NCI-H1436 treated with DMSO at 0.1 percent for 48 hours (cell line): ENCODE measurements around the gene DMAC1.

ENCODE experiments used
- DNase-seq: peaks from one replicate; lab custom pipeline; 2025; lab: John Stamatoyannopoulos, UW

The DMAC1 gene

DNA sequence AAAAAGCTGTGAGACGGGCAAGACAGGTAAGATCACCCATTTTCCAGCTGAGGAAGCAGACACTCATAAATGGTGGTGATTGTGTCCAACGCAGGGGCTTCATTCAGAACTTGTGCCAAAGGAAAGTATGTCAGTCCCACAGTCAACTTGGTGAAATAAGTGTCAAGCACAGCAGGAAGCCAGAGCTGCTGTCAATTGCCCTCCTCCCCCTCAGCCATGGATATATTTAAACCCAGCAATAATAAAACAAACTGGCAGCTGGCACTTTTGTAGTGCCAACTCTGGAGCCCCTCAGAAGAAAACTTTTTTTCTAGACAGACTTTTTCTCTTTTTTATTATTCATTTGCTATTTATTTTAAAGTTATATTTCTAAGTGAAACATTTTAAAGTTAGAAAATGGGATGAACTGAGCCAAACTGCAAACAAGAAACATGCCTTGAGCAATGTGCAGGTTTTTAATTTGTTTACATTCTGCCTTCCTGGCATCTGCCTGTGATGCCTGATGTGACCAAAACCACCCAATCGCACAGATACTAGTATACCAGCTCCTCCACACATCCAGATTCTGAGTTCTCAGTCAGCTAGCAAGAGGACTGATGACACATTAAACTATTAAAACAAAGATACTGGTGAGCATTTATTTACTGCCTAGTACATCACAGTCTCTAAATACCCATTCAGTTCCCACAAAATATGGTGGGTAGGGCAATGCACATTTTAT lies 17.0 kb downstream of the DMAC1 start:
- DNase-seq: no peak

DNA sequence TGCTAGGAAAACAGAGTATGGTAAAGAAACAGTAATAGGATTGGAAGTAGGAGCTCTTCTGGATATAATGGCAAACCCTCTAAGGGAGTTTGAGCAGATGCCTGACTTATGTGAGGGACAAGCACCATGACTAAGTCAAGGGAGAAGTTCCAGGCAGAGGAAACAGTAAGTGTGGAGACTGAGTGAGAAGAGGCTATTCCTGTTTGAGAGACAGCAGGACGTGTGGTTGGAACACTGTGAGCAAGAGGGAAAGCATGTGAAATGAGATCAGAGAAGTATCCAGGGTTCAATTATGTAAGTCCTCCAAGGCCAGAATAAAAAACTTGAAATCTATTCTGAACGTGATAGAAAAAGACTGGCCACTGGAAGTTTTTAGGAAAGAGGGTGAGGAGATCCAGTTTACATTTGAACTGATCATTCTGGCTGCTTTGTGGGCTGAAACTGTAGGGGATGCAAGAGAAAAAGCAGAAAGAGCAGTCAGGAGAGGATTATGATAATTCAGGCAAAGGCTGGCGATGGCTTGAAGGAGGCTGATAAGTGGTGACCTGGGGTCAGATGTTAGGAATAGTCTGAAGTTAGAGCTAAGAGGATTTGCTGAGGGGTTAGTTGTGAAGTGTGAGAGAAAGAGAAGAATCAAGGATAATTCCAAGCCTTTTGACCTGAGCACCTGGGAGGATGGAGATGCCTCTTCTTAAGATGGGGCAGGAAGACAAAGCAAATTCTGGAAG lies 19.2 kb downstream of the DMAC1 start:
- no peak for DNase-seq

DNA sequence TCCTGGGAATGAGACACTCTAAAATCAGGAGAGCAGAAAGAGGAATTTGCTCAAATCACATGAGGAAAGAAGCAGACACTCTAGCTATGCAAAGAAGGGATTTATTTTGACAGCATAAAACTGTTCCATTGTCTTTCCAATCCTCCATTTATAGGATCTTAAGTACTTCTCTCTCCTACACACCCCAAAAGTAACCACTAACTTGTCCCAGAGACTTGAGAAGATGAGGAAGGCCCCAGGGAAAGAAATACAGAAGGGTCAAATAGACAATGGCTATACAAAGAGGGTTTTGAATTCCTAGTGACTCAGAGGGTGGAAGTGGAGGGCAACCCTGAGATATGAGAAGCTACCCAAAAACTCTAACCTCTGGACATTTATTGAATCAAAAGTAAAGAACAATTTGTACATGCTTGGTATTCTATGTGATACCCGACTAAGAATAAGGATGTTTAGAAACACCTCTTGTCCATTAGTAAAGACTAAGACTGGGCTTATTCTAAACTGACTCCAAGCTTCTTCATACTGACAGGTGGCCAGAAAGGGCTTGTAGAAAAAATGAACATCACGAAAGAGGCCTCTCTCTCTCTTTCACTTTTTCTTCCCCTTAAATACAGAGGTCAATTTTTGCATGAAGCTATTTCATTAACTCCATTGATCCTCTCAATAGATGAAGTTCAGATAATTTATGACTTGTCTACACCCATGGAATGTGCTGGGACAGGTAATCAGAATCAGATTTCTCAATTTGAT lies 20.6 kb downstream of the DMAC1 start:
- no peak for DNase-seq

DNA sequence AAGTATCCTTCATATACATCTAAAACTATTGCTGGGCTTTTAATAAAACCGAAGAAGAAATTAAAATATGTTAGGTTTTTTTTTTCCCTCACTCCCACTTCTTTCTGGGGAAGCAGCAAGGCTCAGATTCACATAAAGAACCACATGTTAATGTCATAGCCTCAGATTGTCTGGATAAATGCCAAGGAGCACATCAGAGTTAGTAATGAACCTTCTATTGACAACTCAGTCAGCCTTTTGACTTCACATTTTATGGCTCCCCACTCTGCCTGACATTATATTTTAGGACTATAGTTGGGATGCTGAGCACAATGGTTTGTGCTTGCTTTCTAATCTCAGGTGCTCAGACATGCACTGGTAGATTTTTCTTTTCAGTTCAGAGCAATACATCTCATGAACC lies 21.8 kb downstream of the DMAC1 start:
- DNase-seq: peak; percentile 72

DNA sequence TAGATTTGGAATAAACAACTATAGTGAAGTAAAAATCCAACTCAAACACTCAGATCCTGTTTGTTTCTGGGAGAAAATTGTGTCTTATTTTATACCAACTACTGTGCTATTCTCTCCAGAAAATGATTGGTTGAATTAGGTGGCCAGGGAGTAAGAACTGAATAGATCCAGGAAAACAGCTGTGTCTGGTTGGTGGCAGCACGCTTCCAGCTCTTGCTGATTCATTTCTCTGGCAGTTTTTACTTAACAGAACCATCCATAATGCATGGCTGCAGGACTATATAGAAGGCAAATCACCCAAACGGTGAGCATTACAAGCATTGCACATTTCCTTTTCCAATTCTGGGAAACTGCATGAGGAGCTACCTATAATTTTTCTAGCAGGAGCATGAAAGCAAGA lies 29.5 kb downstream of the DMAC1 start:
- no peak for DNase-seq

GRCh38 chr9:7762600-7762999 lies 37.0 kb downstream of the DMAC1 start:
- DNase-seq: no peak

GRCh38 chr9:7760014-7760415 lies 39.6 kb downstream of the DMAC1 start:
- DNase-seq: no peak

DNA sequence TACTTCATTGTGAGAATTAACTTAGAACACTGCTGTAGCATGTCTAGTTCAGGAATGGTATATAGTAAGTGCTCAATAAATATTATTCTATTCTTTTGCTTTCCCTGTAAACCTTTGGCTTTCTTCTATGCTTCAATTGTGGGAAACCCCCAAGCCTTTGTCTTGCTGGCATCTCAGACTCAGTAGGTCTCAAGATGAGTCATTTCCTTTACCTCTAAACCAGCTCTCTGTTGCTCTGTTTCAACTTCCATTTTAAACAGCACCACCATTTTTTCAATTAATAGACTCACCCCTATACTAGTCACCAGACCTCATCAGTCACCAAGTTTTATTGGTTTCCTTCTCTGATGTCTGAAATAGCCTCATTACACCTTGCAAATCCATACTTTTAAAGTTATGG lies 43.5 kb downstream of the DMAC1 start:
- no peak for DNase-seq

DNA sequence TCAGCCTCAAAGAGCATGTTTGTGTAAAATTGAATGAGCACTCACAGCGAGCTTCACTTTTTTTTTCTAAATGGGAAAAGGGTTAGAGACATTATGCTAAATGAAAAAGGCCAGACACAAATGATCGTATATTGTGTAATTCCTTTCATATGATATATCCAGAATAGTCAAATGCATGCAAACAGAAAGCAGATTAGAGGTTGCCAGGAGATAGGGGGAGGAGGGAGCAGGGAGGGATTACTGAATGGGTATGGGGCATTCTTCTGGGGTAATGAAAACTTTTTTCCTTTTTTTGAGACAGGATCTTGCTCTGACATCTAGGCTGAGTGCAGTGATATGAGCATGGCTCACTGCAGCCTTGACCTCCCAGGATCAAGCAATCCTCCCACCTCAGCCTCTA lies 47.1 kb downstream of the DMAC1 start:
- DNase-seq: no peak
